Measurements from ENCODE around the gene BACE2.
"Not testable (repeated sequence)": the region's sequence is repeated elsewhere in the genome, so short reads cannot be mapped to it uniquely, and the experiment has no call there.

The BACE2 gene

DNA sequence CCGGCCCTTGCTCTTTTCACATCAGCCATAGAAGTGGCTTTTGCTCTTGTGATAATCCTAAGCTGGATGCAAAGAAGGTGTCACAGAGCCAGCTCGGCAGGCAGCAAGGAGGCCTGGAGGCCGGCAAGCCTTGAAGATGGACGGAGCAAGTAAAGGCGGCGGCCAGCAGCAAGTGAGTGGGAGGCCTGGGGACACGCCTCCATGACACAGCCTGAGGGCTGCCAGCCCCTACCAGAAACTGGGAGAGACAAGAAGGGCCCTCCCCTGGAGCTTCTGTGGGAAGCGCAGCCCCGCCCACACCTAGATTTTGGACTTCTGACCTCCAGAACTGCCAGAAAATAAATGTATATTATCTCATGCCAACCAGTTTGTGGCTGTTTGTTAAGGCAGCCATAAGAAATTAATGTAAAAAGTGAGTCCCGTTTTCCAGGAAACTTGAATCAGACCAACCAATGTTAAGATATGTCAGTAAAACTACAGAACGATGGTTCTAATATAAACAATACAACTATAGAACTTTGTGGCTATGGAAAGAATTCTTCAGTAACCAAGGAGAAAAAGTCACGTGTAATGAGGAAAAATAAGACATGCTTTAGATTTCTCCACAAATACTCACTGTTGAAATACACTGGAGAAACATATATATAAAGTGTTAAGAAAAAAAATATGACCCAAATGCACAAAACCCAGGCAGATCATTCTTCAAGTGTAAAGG, 49.9 kb downstream of the BACE2 start:
- no peak for FAIRE-seq

- no peak for FAIRE-seq
These were observed 51.7 kb downstream of the BACE2 start for GRCh38 chr21:41219498-41220207.

GRCh38 chr21:41220208-41220733, 52.3 kb downstream of the BACE2 start:
- no peak for FAIRE-seq

DNA sequence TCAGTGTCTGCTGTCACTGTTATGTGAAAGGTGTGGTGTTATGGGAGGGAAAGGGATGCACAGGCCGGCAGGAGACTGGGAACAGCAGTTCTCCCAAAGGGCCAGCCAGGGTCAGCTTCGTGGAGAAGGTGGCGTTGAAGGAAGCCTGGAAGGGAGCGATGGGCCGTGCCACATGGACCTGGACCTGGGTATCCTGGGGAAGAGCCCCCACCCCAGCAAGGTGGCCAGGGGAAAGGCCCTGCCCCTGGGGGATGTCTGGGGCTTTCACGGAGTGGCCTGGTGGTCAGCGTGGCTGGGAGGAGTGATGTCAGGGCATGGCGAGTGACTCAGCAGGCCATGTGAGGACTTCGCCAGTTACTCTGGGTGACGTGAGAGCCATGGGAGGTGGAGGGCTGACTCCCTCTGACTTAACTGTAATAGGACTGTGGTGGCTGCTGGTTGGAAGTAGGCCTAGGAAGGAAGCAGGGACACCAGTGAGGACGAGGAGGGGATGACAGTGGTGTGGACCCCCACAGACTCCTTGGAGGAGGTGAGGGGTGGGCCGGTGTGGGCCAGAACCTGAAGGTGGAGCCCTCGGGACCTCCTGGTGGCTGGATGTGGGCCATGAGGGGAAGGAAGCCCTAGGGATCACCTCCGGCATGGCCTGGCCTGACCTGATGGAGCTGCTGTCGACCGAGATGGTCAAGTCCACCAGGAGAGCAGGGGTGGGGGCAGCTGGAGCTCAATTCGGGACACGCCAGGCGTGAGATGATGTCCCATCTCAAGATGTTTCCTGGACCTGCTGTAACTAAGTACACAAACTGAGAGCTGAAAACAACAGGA, 54.5 kb downstream of the BACE2 start:
- no peak for FAIRE-seq

- no peak for FAIRE-seq
These were observed 58.9 kb downstream of the BACE2 start for GRCh38 chr21:41226853-41227252.

GRCh38 chr21:41227357-41228005, 59.5 kb downstream of the BACE2 start:
- FAIRE-seq: no peak

GRCh38 chr21:41228006-41228370, 60.0 kb downstream of the BACE2 start:
- no peak for FAIRE-seq

- no peak for FAIRE-seq
These were observed 60.5 kb downstream of the BACE2 start for GRCh38 chr21:41228492-41228891.

- FAIRE-seq: no peak
These were observed 61.0 kb downstream of the BACE2 start for GRCh38 chr21:41228958-41229357.

- FAIRE-seq: no peak
These were observed 61.7 kb downstream of the BACE2 start for GRCh38 chr21:41229509-41230248.

GRCh38 chr21:41230497-41230896, 62.5 kb downstream of the BACE2 start:
- no peak for FAIRE-seq

GRCh38 chr21:41231060-41231459, 63.1 kb downstream of the BACE2 start:
- no peak for FAIRE-seq

- FAIRE-seq: no peak
These were observed 64.1 kb downstream of the BACE2 start for GRCh38 chr21:41232013-41232412.

DNA sequence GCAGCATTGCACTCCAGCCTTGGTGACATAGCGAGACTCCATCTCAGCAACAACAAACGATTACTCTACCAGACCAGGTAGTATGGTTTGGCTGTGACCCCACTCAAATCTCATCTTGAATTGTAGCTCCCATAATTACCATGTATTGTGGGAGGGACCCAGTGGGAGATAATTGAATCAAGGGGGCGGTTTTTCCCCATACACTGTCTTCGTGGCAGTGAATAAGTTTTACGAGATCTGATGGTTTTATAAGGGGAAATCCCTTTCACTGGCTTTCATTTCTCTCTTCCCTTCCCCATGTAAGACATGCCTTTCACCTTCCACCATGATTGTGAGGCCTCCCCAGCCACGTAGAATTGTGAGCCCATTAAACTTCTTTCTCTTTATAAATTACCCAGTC, 66.0 kb downstream of the BACE2 start:
- no peak for FAIRE-seq

DNA sequence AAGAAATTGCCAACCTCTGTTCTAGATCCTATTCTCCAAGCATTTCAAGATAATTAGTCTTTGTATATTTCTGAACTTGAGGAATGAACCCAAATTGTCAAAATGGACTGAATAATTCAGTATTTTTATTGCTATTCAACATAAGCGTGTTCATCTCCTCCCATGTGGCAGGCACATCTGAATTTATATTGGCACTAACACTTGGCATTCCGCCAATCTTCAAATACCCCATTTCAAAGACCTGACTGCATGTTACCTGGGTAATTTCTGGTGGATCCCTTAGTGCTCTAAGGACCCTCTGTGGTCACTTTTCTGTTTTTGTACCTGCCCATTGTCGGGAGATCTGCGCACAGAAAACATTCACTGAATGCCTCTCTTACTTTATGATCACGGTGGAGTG, 66.6 kb downstream of the BACE2 start:
- FAIRE-seq: no peak

- no peak for FAIRE-seq
These were observed 67.2 kb downstream of the BACE2 start for GRCh38 chr21:41235201-41235600.

GRCh38 chr21:41236352-41236973, 68.5 kb downstream of the BACE2 start:
- FAIRE-seq: no peak

DNA sequence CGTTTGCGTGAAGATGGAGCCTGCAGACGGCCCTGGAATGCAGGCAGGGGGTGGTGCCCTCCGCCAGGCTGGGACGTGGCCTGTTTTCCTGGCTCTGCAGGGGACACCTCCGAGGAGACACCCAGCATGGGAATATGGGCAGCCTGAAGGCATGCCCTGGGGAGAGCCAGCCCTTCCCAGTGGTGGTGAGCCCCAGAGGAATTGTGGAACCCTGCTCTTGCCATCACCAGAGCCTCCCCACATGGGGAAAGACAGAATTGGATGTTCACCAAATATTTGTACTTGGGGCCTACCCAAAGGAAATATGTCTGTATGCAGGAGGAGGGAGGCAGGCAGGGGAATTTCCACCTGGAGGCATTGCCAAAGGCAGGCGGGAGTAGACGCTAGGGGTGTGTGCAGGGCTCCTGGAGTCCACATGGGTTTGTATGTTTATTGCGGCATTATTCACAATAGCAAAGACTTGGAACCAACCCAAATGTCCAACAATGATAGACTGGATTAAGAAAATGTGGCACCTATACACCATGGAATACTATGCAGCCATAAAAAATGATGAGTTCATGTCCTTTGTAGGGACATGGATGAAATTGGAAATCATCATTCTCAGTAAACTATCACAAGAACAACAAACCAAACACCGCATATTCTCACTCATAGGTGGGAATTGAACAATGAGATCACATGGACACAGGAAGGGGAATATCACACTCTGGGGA, 70.3 kb downstream of the BACE2 start:
- FAIRE-seq: not testable (repeated sequence)

GRCh38 chr21:41240040-41240439, 72.1 kb downstream of the BACE2 start:
- FAIRE-seq: no peak

GRCh38 chr21:41241341-41241740, 73.4 kb downstream of the BACE2 start:
- no peak for FAIRE-seq

GRCh38 chr21:41242238-41242829, 74.4 kb downstream of the BACE2 start:
- FAIRE-seq: no peak
